M059J (cell line): ENCODE results near the gene FRK. TPM values are rescaled to one million over a fixed set of nuclear protein-coding genes. Genes with fewer than 3 reads are reported as not detected.
"Not testable (repeated sequence)": the region's sequence is repeated elsewhere in the genome, so short reads cannot be mapped to it uniquely, and the experiment has no call there.

Source experiments
- DNase-seq: peaks from one replicate; pipeline ENCODE4 v3.0.0-alpha.2; 2012; ENCODE audit warnings: low read depth
- total RNA-seq: library from RNA; depleted of rRNA; stranded (reverse); fragments of >200 nt; shearing (Covaris generic); gene quantifications from 2 replicates; pipeline ENCODE4 v1.2.3, GENCODE V29; 2014

The FRK gene
- total RNA-seq, 1 experiment from 2014 or later = 2.2 TPM

GRCh38 chr6:115945812-115946211 is 114.9 kb downstream of the FRK start:
- DNase-seq = peak; percentile 59

DNA sequence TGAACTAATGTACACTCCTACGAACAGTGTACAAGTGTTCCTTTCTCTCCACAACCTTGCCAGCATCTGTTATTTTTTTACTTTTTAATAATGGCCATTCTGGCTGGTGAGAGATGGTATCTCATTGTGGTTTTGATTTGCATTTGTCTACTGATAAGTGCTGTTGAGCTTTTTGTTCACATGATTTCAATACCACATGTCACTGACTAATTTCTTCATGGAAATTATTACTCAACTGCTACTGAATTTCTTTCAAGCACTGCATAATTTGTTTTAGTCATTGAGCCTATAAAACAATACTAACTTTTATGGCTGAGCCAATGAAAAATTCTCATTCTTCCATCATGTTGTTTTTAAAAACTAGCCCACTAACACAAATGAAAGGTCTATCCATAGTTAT is 115.4 kb downstream of the FRK start:
- DNase-seq = peak; percentile 90

DNA sequence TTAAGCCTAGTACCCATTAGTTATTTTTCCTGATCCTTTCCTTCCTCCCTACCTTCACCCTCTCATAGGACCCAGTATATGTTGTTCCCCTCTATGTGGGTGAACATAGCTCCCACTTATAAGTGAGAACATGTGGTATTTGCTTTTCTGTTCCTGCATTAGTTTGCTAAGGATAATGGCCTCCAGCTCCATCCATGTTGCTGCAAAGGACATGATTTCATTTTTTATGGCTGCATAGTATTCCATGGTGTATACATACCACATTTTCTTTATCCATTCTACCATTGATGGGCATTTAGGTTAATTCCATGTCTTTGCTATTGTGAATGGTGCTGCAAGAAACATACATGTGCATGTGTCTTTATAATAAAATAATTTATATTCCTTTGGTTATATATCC is 115.9 kb downstream of the FRK start:
- not testable (repeated sequence) for DNase-seq

- DNase-seq = not testable (repeated sequence)
Measured at GRCh38 chr6:115937502-115937901, 123.2 kb downstream of the FRK start.

DNA sequence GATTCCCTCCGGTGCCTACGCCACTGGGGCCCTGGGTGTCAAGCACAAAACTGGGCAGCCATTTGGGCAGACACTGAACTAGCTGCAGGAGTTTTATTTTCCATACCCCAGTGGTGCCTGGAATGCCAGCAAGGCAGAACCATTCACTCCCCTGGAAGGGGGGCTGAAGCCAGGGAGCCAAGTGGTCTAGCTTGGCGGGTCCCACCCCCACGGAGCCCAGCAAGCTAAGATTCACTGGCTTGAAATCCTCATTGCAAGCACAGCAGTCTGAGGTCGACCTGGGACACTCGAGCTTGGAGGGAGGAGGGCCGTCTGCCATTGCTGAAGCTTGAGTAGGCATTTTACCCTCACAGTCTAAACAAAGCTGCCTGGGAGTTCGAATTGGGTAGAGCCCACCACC is 125.3 kb downstream of the FRK start:
- no peak for DNase-seq

DNA sequence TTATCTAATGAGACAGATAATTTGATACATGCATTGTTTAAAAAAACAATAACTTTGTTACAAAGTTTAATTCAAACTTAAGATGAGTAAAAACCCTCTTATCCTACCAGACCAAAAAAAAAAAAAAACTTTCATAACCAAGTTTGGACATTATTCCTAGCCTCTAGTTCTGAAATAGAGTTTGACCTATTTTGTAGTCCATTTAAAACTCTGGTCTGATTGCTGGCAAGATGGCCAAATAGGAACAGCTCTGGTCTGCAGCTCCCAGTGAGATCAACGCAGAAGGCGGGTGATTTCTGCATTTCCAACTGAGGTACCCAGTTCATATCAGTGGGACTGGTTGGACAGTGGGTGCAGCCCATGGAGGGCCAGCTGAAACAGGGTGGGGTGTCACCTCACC is 125.9 kb downstream of the FRK start:
- DNase-seq = no peak

GRCh38 chr6:115934145-115934544 is 126.5 kb downstream of the FRK start:
- DNase-seq = no peak

- peak; percentile 78 for DNase-seq
Measured at GRCh38 chr6:115932481-115932880, 128.2 kb downstream of the FRK start.

DNA sequence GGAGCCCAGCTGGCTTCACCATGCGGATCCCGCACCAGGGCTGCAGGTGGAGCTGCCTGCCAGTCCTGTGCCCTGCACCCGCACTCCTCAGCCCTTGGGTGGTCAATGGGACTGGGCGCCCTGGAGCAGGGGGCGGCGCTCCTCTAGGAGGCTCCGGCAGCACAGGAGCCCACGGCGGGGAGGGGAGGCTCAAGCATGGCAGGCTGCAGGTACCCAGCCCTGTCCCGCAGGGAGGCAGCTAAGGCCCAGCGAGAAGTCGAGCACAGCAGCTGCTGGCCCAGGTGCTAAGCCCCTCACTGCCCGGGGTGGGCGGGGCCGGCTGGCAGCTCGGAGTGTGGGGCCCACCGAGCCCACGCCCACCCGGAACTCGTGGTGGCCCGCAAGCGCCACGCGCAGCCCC is 132.7 kb downstream of the FRK start:
- not testable (repeated sequence) for DNase-seq

DNA sequence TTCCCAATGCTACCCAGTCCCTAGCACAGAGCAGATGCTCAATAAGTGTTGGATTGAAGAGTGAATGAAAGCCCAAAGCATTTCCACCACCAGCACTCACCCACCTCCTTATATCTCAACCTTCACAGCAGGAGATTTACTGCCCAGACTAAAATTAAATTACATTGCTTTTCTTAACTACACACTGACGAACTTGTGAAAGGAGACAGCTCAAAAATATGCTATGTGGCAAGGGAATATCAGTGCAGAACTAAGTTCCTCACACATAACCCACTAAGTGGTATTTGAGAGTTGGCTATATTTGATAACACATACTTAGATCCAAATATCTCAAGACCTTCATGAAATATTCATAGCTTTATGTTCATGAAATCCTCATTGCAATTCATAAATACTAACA is 137.7 kb downstream of the FRK start:
- DNase-seq = no peak

DNA sequence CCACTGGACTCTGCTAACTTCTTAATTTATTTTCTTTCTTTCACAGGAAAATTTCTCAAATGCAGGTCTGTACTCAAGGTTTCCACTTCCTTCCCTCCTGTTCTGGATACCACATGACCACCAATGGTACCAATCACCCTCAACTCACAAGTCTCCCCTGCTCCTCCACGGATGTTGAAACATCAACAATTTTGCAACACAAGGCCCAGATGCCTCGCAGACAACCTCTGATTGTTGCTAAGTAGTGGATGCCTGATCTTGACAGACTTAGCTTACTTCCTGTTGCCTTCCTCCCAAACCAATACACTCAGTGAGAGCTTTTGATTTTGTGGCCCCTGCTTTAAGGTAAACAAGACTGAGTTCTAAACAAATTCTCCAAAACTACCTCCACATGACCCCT is 146.6 kb downstream of the FRK start:
- DNase-seq = no peak

DNA sequence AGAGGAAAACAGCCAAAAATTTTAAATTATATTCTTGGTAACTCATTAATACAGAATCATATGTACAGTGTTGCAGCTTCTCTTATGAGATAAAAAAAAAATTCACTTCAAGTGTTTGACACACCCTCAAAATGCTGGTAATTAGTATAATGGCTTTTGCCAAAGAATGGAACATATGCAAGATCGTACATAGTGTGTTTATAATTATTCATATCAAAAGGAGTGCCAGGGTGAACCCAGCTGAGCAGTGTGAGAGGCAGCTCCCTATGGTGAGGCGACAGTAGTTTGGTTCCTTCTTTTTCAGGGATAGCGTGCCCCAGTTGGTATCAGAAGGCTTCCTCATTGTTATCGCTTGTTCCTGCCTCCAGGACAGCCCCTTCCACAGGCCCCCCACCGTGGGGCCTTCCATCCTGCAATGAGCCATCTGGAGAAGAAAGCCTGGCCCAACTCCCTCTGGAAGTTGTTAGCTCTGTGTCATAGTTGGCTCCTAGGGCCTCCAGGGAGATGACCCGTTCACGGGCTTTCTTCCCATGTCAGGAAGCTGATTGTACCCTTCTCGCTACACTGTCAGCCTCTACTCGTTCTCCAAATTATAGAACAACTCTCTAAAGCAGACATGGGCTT is 150.7 kb downstream of the FRK start:
- no peak for DNase-seq

DNA sequence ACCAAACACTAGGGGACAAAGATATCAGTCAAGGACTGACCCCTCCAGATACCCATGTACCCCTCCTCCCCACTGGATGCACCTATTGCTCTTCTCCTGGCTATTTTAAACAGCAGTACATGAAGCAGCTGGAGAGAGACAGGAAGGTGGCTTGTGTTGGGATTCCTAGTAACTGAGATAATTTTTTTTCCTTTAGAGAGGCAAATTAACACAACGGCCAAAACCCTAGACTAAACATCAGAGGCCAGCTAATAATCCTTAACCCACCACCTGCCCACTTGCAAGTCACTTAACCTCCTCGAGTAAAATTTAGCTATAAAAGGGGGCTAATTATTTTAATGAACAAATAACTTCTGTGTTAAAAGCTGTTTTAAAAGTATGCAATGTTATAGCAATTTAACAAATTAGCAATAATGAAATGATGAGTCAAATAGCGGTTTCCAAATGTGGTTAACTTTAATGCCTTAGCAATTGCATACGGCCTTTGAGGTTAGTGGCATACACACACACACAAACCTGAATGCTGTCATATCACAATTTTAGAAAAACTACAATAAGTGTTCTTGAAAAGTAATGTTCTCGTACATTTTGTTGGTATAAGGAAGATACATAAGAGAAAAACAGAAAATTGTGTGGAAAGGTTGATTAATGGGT is 151.7 kb downstream of the FRK start:
- DNase-seq = peak; percentile 46

DNA sequence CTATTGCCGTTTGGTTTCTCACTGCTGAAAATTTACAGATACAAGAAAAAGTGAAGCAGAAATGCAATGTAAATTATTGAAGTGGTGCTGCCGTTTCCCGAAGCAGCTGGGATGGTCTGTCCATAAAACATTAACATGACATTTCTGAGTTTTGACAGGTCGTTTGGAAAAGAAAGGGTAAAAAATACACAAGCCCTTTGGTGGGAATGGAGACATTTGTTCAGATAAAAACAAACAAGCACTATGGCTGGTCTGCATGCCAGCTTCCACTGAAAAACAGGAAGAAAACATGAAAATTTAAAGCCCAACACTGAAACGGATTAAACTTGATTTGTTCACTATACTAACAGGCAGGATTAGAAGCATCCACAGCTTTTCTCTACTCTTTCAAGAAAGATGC is 155.2 kb downstream of the FRK start:
- DNase-seq = no peak

GRCh38 chr6:115902436-115902835 is 158.3 kb downstream of the FRK start:
- no peak for DNase-seq

- no peak for DNase-seq
Measured at GRCh38 chr6:115901896-115902295, 158.8 kb downstream of the FRK start.

DNA sequence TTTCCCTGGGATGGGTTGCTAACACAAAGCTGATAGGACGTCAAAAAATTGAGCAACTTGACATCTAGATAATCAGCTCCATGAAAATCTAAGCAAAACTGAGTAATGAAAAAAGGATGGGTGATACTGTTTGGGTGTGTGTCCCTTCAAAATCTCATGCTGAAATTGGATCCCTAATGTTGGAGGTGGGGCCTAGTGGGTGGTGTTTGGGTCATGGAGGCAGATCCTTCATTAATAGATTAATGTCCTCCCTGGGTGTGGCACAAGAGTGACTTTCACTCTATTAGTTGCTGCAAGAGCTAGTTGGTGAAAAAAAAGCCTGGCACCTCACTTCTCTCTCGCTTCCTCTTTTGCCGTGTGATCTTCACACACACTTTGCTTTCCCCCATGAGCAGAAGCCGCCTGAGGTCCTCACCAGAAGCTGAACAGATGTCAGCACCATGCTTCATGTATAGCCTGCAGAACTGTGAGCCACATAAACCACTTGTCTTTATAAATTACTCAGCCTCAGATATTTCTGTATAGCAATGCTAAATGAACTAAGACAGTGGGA is 160.9 kb downstream of the FRK start:
- no peak for DNase-seq

DNA sequence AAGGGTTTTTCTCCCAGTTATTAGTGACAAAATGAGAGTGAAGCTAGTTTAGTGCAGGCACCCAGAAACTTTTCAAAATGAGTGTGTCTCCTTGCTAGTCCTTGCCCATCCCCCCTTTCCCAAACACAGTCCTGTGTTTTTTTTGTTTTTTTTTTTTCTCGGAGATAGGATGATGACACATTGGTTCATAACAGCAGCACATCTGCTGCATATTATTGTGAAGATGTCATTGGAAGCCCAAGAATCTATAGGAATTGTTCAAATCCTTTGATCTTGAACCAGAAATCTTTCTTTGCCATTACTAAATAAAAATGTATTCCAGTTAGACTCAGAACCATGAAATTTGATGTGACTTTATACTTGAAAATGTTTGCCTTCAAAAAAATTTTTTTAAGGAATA is 162.4 kb downstream of the FRK start:
- DNase-seq = no peak

- DNase-seq = peak; percentile 24
Measured at GRCh38 chr6:115896538-115897129, 164.1 kb downstream of the FRK start.

GRCh38 chr6:115894426-115894992 is 166.2 kb downstream of the FRK start:
- no peak for DNase-seq

DNA sequence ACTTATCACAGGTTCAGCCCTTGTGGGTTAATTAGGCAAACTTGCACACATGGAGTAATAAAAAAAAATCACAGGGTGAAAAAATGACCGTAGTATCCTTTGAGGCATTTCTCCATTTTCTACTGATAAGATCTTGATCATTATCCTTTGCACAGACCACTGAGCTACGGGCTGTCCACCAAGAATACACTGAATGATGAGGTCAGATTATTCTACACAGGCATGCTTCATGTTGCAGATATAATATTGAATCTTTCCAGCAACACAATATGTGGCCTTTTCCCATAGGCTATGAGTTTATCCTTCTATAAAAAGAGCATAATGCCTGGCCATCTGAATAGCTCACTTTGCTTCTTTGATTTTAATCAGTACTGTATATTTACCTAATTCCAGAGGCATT is 168.9 kb downstream of the FRK start:
- DNase-seq = peak; percentile 14

GRCh38 chr6:115891111-115891669 is 169.5 kb downstream of the FRK start:
- DNase-seq = peak; percentile 78
